ENCODE data around the gene CNNM1. TPM values are rescaled to one million over a fixed set of nuclear protein-coding genes. Genes with fewer than 3 reads are reported as not detected.

Gene CNNM1
- total RNA-seq, 1 experiment from 2014 or later: not detected

- ChIA-PET RAD21 (ENCODE audit: low non-redundant PET in 1 of 2, low total read pairs in 2 of 2, uncharacterized antibody in 2 of 2, unreplicated experiment in 2 of 2) (no interaction called here), POLR2A (no interaction called here), CTCF (no interaction called here)
- intact Hi-C loops (cut with micrococcal nuclease): no loop called here
- H3K27me3 ChIP-seq (ENCODE audit: insufficient read depth, low read length): no peaks in the 10 kb centered on the region
- no peak overlapping the region for H3K4me3 ChIP-seq (replicated peaks in 1 of 2; ENCODE audit: low read depth in 1 of 2, low read length in 2 of 2)
- no peak overlapping the region for H3K9ac ChIP-seq (ENCODE audit: low read length)
- ATAC-seq (no peak), DNase-seq (ENCODE audit: low read depth, low spot score) (no peak)
- no peaks in the 10 kb centered on the region for H3K9me2 ChIP-seq (ENCODE audit: insufficient read depth)
- H3K36me3 ChIP-seq (ENCODE audit: control insufficient read depth in 1 of 2, insufficient read depth in 2 of 2, low read length in 2 of 2): no peaks in the 10 kb centered on the region
- BruUV-seq (replicated peaks): no TSS peak
- no peaks in the 10 kb centered on the region for H3K4me1 ChIP-seq (ENCODE audit: control insufficient read depth in 1 of 2, insufficient read depth in 2 of 2, low read length in 2 of 2)
- H2AFZ ChIP-seq (ENCODE audit: low read depth, low read length, poor library complexity, severe bottlenecking): no peak overlapping the region
- no peak overlapping the region for H3K27ac ChIP-seq (ENCODE audit: low read depth, low read length)
- no peaks in the 10 kb centered on the region for H3K79me2 ChIP-seq (ENCODE audit: insufficient read depth, low read length)
- H4K20me1 ChIP-seq (ENCODE audit: insufficient read depth): no peaks in the 10 kb centered on the region
- H3K9me3 ChIP-seq (ENCODE audit: control insufficient read depth in 1 of 2, insufficient read depth in 1 of 2, low read depth in 1 of 2, low read length in 2 of 2): no peaks in the 10 kb centered on the region
- H3K4me2 ChIP-seq (ENCODE audit: low read length): no peak overlapping the region
- no peak for TF ChIP-seq ZFX (IDR thresholded peaks at IDR 0.05)
- TF ChIP-seq CEBPB (IDR thresholded peaks at IDR 0.05; ENCODE audit: low read depth): no peak
- no peak for TF ChIP-seq TCF7L2 (IDR thresholded peaks at IDR 0.05; ENCODE audit: borderline replicate concordance, extremely low read depth, insufficient read depth, insufficient read length)
- TF ChIP-seq CTCF (IDR thresholded peaks at IDR 0.05 in 2 of 3, conservative IDR thresholded peaks at IDR 0.05 in 1 of 3; ENCODE audit: borderline replicate concordance in 1 of 3, insufficient read depth in 1 of 3, low read depth in 2 of 3, low read length in 2 of 3): no peak
- TF ChIP-seq EZH2 (IDR thresholded peaks at IDR 0.05): no peak
- no peak for TF ChIP-seq JUND (IDR thresholded peaks at IDR 0.05)
- no peak for TF ChIP-seq EZH2phosphoT487 (IDR thresholded peaks at IDR 0.05; ENCODE audit: borderline replicate concordance)
- no peak for TF ChIP-seq SRF (IDR thresholded peaks at IDR 0.05; ENCODE audit: low read depth)
- no peak for TF ChIP-seq EGR1 (IDR thresholded peaks at IDR 0.05; ENCODE audit: low read depth)
- TF ChIP-seq CBX3 (IDR thresholded peaks at IDR 0.05; ENCODE audit: low read depth): no peak
- no peak for TF ChIP-seq FOSL1 (IDR thresholded peaks at IDR 0.05; ENCODE audit: low read depth)
- TF ChIP-seq RAD21 (IDR thresholded peaks at IDR 0.05; ENCODE audit: low read depth): no peak
- no peak for TF ChIP-seq POLR2AphosphoS5 (IDR thresholded peaks at IDR 0.05; ENCODE audit: low read depth, low read length)
- TF ChIP-seq, protein P1, sequence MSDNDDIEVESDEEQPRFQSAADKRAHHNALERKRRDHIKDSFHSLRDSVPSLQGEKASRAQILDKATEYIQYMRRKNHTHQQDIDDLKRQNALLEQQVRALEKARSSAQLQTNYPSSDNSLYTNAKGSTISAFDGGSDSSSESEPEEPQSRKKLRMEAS (IDR thresholded peaks at IDR 0.05): no peak
- no peak for TF ChIP-seq SIN3A (IDR thresholded peaks at IDR 0.05; ENCODE audit: low read depth)
- no peak for TF ChIP-seq SP1 (IDR thresholded peaks at IDR 0.05; ENCODE audit: low read depth)
- TF ChIP-seq ELF1 (IDR thresholded peaks at IDR 0.05; ENCODE audit: borderline replicate concordance, low read depth): no peak
- TF ChIP-seq, protein P2, sequence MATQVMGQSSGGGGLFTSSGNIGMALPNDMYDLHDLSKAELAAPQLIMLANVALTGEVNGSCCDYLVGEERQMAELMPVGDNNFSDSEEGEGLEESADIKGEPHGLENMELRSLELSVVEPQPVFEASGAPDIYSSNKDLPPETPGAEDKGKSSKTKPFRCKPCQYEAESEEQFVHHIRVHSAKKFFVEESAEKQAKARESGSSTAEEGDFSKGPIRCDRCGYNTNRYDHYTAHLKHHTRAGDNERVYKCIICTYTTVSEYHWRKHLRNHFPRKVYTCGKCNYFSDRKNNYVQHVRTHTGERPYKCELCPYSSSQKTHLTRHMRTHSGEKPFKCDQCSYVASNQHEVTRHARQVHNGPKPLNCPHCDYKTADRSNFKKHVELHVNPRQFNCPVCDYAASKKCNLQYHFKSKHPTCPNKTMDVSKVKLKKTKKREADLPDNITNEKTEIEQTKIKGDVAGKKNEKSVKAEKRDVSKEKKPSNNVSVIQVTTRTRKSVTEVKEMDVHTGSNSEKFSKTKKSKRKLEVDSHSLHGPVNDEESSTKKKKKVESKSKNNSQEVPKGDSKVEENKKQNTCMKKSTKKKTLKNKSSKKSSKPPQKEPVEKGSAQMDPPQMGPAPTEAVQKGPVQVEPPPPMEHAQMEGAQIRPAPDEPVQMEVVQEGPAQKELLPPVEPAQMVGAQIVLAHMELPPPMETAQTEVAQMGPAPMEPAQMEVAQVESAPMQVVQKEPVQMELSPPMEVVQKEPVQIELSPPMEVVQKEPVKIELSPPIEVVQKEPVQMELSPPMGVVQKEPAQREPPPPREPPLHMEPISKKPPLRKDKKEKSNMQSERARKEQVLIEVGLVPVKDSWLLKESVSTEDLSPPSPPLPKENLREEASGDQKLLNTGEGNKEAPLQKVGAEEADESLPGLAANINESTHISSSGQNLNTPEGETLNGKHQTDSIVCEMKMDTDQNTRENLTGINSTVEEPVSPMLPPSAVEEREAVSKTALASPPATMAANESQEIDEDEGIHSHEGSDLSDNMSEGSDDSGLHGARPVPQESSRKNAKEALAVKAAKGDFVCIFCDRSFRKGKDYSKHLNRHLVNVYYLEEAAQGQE (IDR thresholded peaks at IDR 0.05; ENCODE audit: low read depth): no peak
These were observed 32.6 kb upstream of the CNNM1 start for GRCh38 chr10:99296605-99297004.
